H1 (cell line): ENCODE data around the gene KCNT1. TPM values are rescaled to one million over a fixed set of nuclear protein-coding genes. Genes with fewer than 3 reads are reported as not detected.

Experiments used
- BCL11A ChIP-seq, 2 experiments: IDR thresholded peaks; one replicate each; pipeline ENCODE4 v1.6.1; 2011; ENCODE audit warnings: low read depth in 2 of 2, low read length in 2 of 2, mild to moderate bottlenecking in 2 of 2
- CHD7 ChIP-seq: fragments of 300-600 bp; sonication (generic); IDR thresholded peaks from 2 replicates; pipeline ENCODE4 v1.7.1; 2012; ENCODE audit warnings: low read length, moderate library complexity, mild to moderate bottlenecking, inconsistent platforms; ENCODE audit not compliant: insufficient replicate concordance
- CREB1 ChIP-seq: IDR thresholded peaks from 2 replicates; pipeline ENCODE4 v1.6.1; 2012; ENCODE audit warnings: inconsistent platforms
- E2F6 ChIP-seq: IDR thresholded peaks from 2 replicates; pipeline ENCODE4 v1.6.1; 2012; ENCODE audit warnings: inconsistent platforms
- EP300 ChIP-seq, 2 experiments: IDR thresholded peaks; 1 replicate in 1 of 2; 2 replicates in 1 of 2; pipeline ENCODE4 v1.6.1; 2011 to 2012; ENCODE audit warnings: low read depth in 2 of 2, low read length in 2 of 2, mild to moderate bottlenecking in 2 of 2, borderline replicate concordance in 1 of 2, inconsistent platforms in 1 of 2, moderate library complexity in 1 of 2
- EZH2 ChIP-seq: fragments of 200-600 bp; sonication (generic); IDR thresholded peaks from 2 replicates; pipeline ENCODE4 v1.7.1; 2012; ENCODE audit warnings: low read depth, mild to moderate bottlenecking, moderate library complexity, low read length, inconsistent platforms; ENCODE audit not compliant: severe bottlenecking
- USF2 ChIP-seq: IDR thresholded peaks from 2 replicates; pipeline ENCODE4 v1.6.1; 2011; ENCODE audit warnings: low read length, improper control_type of control experiment
- polyA plus RNA-seq, 7 experiments: library from polyadenylated mRNA; depleted of rRNA in 3 of 7; stranded (reverse) in 5 of 7; unstranded in 2 of 7; fragments of >200 nt in 5 of 7; fragments of 200-250 nt in 2 of 7; gene quantifications; 1 replicate in 5 of 7; 2 replicates in 1 of 7; 4 replicates in 1 of 7; pipeline versions ENCODE4 v1.2.1 to v1.2.3, GENCODE V29; 2011 to 2013; ENCODE audit warnings: missing spikeins in 2 of 7, mixed read lengths in 2 of 7
- total RNA-seq: library from RNA; stranded (reverse); fragmentation: NEBNext Ultra II Directional; extraction: Animal tissue kit (Norgen Biotek cat#: 25700); gene quantifications from 2 replicates; pipeline ENCODE4 v1.2.1, GENCODE V29; 2021

Gene KCNT1
- total and polyA plus RNA-seq, 2 of the 8 experiments (the other 6 are each of a cell fraction or from before 2014, with no cell fraction given), result 0.13 to 0.20 TPM

GRCh38 chr9:135752281-135753204 lies 50.6 kb downstream of the KCNT1 start (continued):
- no peak for TF ChIP-seq EP300 (IDR thresholded peaks at IDR 0.05; ENCODE audit: borderline replicate concordance in 1 of 2, low read depth in 2 of 2, low read length in 2 of 2)
- TF ChIP-seq BCL11A (IDR thresholded peaks at IDR 0.05; ENCODE audit: low read depth in 2 of 2, low read length in 2 of 2), result no peak
- no peak for TF ChIP-seq CHD7
- no peak for TF ChIP-seq USF2
- no peak for TF ChIP-seq EZH2
- TF ChIP-seq CREB1, result no peak
- no peak for TF ChIP-seq E2F6
